H1 (cell line): ENCODE measurements around the gene ANKRD6. TPM values are rescaled to one million over a fixed set of nuclear protein-coding genes. Genes with fewer than 3 reads are reported as not detected.

Experiments
- ASH2L ChIP-seq: fragments of 200-600, 300-600 bp; sonication (generic); IDR thresholded peaks from one replicate; pipeline ENCODE4 v1.7.1; 2017; ENCODE audit warnings: low read length
- EZH2 ChIP-seq: fragments of 200-600 bp; sonication (generic); IDR thresholded peaks from 2 replicates; pipeline ENCODE4 v1.7.1; 2012; ENCODE audit warnings: low read depth, mild to moderate bottlenecking, moderate library complexity, low read length, inconsistent platforms; ENCODE audit not compliant: severe bottlenecking
- USF2 ChIP-seq: IDR thresholded peaks from 2 replicates; pipeline ENCODE4 v1.6.1; 2011; ENCODE audit warnings: low read length, improper control_type of control experiment
- polyA plus RNA-seq, 7 experiments: library from polyadenylated mRNA; depleted of rRNA in 3 of 7; stranded (reverse) in 5 of 7; unstranded in 2 of 7; fragments of >200 nt in 5 of 7; fragments of 200-250 nt in 2 of 7; gene quantifications; 1 replicate in 5 of 7; 2 replicates in 1 of 7; 4 replicates in 1 of 7; pipeline versions ENCODE4 v1.2.1 to v1.2.3, GENCODE V29; 2011 to 2013; ENCODE audit warnings: missing spikeins in 2 of 7, mixed read lengths in 2 of 7
- total RNA-seq: library from RNA; stranded (reverse); fragmentation: NEBNext Ultra II Directional; extraction: Animal tissue kit (Norgen Biotek cat#: 25700); gene quantifications from 2 replicates; pipeline ENCODE4 v1.2.1, GENCODE V29; 2021

ANKRD6 gene
- total and polyA plus RNA-seq, 2 of the 8 experiments (the other 6 are each of a cell fraction or from before 2014, with no cell fraction given) = 5.9 to 12.8 TPM

GRCh38 chr6:89433252-89434149 is 549 bp downstream of the ANKRD6 start (continued):
- TF ChIP-seq EZH2 (peak; percentile 32), ASH2L (peak; percentile 25), USF2 (peak; percentile 60)
